GM04504 (cell line): ENCODE measurements around the gene LRRC75B.

ENCODE experiments used
- DNase-seq: peaks from one replicate; pipeline ENCODE4 v3.0.0-alpha.2; 2012; ENCODE audit warnings: low read depth

LRRC75B gene

DNA sequence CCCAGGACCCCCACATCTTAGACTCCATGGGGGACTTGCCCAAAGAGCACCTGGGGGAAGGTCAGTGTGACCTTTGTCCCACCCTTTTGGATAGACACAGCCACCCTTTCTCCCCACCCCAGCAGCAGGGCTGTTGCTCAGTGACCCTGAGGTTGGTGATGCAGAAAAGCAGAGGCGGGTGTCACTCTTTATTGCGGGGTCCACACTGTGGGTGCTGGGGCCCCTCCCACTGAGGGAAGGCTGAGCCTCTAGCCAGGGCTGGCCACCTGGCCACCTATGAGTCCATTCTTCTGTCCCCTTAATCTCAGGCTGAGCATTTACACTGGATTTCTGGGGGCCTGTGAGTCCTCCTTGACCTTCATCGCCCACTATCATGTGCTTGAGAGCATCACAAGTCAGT, 7.4 kb downstream of the LRRC75B start:
- no peak for DNase-seq

- no peak for DNase-seq
These were observed 7.9 kb downstream of the LRRC75B start for GRCh38 chr22:24584871-24585411.

GRCh38 chr22:24584166-24584790, 8.6 kb downstream of the LRRC75B start:
- DNase-seq: no peak

GRCh38 chr22:24583221-24584165, 9.4 kb downstream of the LRRC75B start:
- no peak for DNase-seq

GRCh38 chr22:24582056-24582814, 10.6 kb downstream of the LRRC75B start:
- DNase-seq: no peak

DNA sequence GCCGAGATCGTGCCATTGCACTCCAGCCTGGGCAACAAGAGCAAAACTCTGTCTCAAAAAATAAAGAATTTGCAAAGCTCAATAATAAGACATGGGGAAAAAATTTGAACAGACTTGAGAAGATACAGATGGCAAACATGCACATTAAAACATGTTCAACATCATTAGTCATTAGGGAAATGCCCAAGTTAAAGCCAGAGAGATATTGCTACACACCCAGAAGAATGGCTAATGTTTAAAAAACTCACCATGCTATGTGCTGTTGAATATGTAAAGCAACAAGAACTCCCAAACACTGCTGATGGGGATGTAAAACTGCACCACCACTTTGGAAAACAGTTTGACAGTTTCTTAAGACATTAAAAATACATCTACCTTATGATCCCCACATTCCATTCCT, 12.6 kb downstream of the LRRC75B start:
- peak; percentile 67 for DNase-seq

DNA sequence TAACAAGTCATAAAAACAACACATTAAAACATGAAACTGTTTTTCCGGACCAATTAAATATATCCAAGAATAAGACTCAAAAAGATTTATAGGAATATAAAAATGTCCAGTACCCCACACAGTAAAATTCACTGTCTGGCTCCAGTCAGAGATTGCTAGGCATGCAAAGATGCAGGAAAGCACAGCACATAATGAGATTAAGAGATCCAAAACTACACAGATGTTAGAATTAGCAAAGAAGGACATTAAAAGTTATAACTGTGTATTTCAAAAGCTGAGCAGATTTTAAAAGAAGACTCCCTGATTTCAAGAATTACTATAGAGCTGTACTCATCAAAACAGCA, 13.6 kb downstream of the LRRC75B start:
- DNase-seq: no peak

DNA sequence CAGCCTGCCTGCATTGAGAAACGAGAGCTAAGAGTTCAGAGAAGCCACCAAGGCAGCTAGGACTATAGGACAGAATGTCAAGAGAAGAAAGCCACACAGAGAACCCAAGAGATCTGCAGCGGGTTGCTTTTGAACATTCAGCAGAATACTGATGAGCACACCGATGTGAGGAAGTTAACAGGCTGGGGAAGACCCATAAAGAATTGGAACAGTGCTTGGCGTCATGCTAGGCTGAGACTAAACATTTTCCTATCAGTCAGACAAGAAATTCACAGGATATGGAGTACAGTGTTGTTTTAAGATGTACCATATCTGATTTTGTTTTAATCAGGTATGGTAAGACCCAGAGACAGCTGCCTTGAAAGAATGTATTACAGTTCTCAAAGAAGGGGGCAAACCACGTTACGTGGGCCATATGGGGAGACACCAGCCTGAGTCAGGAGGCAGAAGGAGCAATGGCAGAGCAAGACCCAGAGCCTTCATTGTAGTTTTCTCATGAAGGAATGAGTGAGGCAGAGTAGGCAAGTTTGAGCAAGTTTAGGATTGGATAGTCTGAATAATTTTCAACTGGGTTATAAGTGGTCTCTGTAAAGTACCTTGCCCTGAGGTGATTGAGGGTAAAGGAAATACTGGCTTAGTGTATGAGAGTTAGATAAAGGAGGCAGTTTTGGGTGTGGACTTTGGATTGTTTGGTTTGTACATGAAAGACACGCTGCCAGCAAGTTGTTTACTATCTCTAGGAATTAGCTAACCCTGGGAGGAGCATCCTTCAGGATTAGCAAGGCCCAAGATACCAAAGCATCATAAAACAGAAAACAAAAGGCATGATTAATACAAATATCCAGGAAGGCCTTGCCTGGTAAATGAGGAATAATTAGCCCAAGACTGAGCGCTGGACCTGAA, 14.3 kb downstream of the LRRC75B start:
- peak; percentile 74 for DNase-seq

DNA sequence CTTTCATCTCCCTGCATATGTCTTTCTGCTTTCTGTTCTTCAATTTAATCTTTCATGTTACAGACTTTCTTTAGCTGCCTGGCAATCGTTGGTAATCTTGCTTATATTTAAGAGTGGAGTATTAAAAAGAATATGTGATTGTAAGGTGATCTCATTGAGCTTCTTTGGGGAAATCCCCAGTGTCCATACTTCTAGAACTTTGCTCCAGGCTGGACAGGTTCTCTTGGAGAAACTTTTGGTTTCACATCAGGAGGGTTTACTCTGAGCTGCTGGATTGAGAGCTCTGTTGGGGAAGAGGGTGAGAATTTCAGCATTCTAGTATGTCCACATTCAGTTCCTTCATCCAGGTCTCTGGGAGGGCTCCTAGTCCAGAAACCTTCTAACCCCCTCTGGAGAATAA, 16.1 kb downstream of the LRRC75B start:
- DNase-seq: no peak

- no peak for DNase-seq
These were observed 21.6 kb downstream of the LRRC75B start for GRCh38 chr22:24571266-24571665.

DNA sequence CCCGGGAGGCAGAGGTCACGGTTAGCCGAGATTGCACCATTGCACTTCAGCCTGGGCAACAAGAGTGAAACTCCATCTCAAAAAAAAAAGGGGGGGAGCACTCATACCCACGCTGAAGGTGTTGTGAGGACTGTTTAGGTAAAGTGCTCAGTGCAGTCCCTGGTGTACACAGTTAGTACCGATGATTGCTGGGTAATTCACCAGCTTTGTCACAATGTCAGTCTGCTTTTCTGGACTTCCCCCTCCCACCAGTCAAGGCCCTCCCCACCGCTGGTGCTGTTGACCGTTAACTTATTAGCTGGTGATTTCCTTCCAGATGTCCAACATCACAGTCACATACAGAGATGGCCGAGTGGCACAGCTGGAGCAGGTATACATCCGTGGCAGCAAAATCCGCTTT, 25.2 kb downstream of the LRRC75B start:
- no peak for DNase-seq

DNA sequence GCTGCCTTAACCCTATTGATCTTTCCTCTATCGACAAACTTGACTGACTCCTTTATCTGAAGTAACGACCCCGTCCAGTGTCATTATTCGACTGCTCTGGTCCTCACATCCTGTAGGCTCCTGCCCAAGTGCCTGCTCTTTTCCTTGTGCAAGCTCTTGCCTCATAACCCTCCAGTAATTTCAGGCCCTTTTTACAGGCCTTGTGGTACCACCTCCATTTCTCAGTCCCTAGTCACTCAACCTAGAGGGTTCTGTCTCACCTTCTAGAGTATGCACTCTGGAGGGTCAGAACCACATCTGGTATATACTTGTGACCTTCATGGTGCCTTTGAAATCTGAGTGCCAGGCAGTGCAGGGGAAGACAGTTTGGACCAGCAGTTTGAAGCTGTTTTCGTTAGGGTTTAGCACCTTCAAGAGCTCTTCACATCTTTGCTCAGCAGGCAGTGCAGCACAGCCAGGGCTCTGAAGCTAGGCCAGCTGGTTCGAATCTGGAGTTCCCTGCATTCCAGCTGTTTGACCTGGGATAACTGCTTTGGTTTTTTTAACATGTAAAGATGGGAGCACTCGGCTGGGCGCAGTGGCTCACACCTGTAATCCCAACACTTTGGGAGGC, 25.9 kb downstream of the LRRC75B start:
- no peak for DNase-seq

DNA sequence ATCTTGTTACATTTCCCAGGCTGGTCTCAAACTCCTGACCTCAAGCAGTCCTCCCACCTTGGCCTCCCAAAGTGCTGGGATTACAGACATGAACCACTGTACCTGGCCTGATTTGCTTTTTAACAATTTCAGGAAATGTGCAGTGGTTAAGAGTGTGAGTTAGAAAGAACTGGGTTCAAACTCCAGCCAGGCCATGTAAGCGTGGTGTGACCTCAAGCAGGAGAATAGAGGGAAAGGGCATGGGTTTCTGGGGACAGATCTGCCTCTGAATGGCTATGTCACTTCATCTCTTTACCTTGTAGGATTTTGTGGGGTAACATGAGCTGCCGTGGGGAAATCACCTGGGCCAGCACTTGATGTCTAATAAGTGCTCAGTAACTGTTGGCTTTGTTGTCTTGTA, 27.8 kb downstream of the LRRC75B start:
- no peak for DNase-seq

DNA sequence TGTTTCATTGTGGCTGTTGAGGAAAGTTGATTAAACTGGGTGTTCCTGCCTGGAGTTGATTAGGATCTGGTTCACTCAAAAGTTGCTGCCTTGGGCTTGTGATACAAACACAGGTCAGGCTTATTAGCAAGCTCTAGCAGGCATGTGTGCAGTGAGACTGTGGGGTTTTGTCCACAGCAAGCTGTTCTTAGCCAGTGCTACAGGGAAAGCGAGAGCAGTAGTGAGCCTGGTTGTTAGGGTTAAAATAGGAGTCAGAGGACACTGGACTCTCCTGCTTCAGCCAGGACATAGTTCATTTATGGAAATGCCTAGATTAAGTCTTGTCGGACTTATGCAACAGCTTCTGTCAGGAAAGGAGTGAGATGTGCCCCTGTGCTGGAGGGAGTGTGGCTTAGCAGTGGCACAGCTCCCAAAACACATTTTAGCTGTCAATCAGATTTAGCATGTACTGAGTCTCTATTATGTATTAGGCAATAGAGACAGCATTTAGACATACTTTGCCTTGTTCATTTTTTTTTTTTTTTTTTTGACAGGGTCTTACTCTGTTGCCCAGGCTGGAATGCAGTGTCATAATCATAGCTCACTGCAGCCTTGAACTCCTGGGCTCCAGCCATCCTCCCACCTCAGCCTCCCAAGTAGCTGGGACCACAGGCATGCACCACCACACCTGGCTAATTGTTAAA, 28.4 kb downstream of the LRRC75B start:
- peak; percentile 45 for DNase-seq

- DNase-seq: no peak
These were observed 29.6 kb downstream of the LRRC75B start for GRCh38 chr22:24563246-24563645.

DNA sequence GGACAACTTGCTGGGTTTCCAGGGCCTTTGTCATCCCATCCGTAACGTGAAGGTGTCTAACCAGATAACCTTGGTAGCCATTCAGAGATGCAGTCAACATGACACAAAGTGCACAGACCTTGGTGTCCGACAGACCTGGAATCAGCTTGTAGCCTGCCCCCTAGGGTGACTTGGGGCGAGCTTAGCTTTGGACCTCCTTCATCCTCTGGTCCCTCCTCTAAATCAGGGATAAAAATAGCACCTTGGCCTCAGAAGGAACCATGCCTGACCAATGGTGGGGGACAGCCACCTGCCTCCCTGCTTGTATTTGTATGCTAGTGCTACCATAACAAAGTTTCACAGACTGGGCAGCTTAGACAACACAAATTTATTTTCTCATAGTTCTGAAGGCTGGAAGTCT, 33.4 kb downstream of the LRRC75B start:
- DNase-seq: no peak

DNA sequence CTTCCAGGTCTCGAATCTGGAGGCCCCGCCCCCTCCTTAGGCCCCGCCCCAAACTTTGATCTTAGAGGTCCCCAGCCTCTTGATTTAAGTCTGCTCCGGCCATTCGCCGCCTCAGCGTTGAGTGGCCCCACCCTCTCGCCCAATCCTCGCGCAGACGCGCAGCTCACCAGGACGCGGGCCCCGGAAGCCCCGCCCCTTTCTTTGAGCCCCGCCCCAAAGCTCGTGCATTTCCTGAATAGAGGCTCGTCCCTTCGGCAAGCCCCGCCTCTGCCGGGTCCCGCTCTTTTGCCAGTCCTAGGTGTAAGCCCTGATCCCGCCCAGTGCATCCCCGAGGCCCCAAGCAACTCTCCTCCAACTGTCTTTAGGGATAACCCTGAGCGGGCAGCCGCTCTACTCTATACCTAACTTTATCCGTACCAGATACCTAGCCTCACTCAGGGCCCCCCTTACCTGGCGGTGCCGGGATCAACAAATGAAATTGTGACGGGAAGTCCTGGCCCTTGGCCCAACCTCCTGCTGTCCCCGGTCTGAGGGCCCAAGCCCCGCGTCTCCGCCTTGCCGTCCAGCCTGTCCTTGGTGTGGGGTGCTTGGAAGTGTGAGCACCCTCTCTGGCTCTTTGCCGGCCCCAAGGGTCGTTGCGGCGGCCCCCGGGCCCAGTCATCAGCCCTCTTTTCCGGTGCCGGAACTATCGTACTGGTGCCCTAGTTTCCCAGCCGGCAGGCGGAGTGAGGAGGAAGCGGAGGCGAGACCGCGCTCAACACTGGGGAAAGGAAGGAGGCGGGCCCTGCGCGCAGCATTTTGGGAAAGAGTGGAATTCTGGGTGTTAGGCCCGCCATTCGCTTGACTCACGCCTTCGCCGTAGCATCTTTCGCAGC, 37.5 kb downstream of the LRRC75B start, which contains the start of gene SNRPD3:
TSS of gene SNRPD3 (plus strand) at position 835 of the 875 bp plus-strand sequence. CDS start 1,676 bp downstream, outside the sequence.
- peak; percentile 97 for DNase-seq

DNA sequence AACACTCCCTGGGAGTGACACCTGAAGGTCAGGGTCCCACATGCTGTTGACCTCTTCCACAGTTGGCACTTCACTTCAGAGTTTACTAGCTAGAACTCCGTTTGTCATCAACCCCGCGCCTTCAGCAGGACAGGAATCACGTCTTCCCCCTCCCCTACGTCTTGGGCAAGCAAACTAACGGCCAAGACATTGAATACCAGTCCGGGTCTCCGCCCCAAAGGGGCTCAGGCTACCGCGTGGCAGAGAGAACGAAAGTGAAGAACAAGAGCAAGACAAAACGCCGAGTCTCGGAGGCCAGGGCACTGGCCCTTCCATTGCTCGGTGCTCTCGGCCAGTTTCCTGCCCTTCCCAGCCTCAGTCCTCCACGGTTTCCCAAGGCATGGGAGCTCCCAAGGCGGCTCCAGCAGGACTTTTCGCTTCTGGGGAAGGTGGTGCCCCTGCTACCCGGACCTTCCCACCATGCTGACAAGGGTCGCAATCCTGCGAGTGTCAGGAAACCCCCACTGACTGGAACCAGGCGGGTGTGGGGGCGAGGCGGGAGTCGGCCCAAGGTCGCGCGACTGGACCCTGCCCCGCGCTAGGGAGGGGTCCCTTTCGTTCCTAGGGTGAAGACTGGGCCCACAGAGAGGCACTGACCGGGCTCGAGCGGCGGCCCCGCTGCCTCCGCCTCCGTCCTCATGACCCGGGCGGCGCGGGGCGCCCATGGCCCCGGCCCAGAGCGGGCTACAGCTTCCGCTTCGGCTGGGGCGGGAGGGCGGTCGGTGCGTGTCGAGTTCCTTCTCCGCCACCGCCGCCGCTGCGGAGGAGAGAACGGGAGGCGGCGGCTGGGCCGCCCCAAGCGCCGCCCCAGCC, 38.3 kb downstream of the LRRC75B start, which contains the start of gene GUCD1:
TSS of gene GUCD1 (minus strand) at position 826 of the 852 bp plus-strand sequence. CDS start at position 679, 147 bp downstream.
- no peak for DNase-seq
